Activated T-helper 1 cell treated with anti-CD3 and anti-CD28 coated beads, Interleukin-12 subunit alpha, Interleukin-12 subunit beta, Interleukin-2, Interleukin-4 antibody, amounts not matched to agents 30 ng/mL and 10 ng/mL and 1 ng/mL, durations not matched to agents 14 hours and 24 hours and 36 hours (primary cell): ENCODE results near the gene NODAL. TPM values are rescaled to one million over a fixed set of nuclear protein-coding genes. Genes with fewer than 3 reads are reported as not detected.
"Not testable (repeated sequence)": the region's sequence is repeated elsewhere in the genome, so short reads cannot be mapped to it uniquely, and the experiment has no call there.

Experiments used
- DNase-seq: peaks from one replicate; pipeline ENCODE4 v3.0.0; 2021; ENCODE audit warnings: low spot score
- H3K27ac Mint-ChIP-seq: one replicate; pipeline ENCODE4 v1.8.0; 2021; ENCODE audit warnings: mild to moderate bottlenecking, mixed read lengths
- H3K27me3 Mint-ChIP-seq: one replicate; pipeline ENCODE4 v1.8.0; 2022; ENCODE audit warnings: mild to moderate bottlenecking, moderate library complexity, mixed read lengths; ENCODE audit not compliant: insufficient read depth
- H3K36me3 Mint-ChIP-seq: one replicate; pipeline ENCODE4 v1.8.0; 2021; ENCODE audit warnings: low read depth, mixed read lengths
- H3K4me1 Mint-ChIP-seq: one replicate; pipeline ENCODE4 v1.8.0; 2021; ENCODE audit warnings: low read depth, mixed read lengths
- H3K4me3 Mint-ChIP-seq: one replicate; pipeline ENCODE4 v1.8.0; 2021; ENCODE audit warnings: mild to moderate bottlenecking, moderate library complexity, mixed read lengths
- H3K9me3 Mint-ChIP-seq: one replicate; pipeline ENCODE4 v1.8.0; 2021; ENCODE audit warnings: mixed read lengths
- intact Hi-C: fragments of 100-400 bp; cut with micrococcal nuclease; formaldehyde crosslinking; loops from one replicate; pipeline ENCODE4 v1.15.1; 2024
- total RNA-seq: library from RNA; stranded (reverse); gene quantifications from 2 replicates; pipeline ENCODE4 v1.2.3, GENCODE V29; 2022

Gene NODAL
- total RNA-seq, result not detected in 2 replicates

DNA sequence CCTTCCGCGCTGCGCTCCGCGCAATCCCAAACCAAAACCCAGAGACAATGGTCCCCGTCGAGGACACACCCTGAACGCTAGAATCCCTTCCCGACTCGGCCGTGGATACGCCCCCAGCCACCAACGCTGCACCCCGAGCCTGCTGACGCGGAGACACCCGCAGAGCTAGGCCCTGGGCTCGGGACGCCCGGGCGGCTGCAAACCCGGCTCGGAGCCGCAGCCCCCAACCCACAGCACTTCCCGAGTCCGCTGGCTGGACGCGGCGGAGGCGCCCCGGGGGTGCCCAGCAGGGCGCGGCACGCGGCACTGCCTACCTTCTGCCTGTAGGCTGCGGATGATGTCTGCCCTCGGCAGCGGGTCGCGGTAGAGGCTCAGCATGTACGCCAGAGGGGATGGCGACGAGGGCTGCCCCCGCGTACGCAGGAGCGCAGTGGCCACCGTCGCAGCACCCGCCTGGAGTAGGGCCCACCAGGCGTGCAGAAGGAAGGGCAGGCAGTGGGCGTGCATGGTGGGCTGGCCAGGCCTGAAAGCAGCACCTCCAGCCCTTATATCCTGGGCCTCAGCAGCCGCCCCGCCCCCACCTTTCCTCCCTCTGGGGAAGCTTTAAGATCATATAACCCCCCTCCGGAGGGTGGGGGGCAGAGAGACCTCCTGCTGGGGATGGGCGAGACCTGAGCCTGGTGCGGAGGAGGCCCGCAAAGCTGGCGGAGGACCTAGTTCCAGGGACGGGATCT is at the start of gene NODAL:
Gene NODAL (minus strand): TSS at position 521 of the 734 bp plus-strand sequence. CDS start 14 bp downstream, at position 507.
- DNase-seq, result no peak
- Mint-ChIP-seq H3K27me3 (peaks cover 52% of the 10 kb centered on the region), H3K4me1 (peaks cover 7% of the 10 kb centered on the region), H3K27ac (no peak within 1 kb of the TSS), H3K9me3 (no peaks in the 10 kb centered on the region), H3K4me3 (peak within 1 kb of the TSS; percentile 4), H3K36me3 (no peaks in the 10 kb centered on the region)
- intact Hi-C loops, result no loop called here

DNA sequence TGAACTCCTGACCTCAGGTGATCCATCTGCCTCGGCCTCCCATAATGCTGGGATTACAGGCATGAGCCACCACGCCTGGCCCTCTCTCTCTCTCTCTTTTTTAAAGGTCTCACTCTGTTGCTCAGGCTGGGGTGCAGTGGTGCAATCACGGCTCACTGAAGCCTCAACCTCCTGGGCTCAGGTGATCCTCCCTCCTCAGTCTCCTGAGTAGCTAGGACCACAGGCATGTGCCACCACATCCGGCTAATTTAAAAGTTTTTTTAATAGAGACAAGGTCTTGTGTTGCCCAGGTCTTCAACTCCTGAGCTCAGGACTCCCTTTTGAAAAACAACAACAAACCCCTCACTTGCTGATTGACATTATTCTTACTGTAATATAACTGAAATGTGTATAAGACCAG is 48.7 kb upstream of the NODAL start:
- intact Hi-C loops, result no loop called here

DNA sequence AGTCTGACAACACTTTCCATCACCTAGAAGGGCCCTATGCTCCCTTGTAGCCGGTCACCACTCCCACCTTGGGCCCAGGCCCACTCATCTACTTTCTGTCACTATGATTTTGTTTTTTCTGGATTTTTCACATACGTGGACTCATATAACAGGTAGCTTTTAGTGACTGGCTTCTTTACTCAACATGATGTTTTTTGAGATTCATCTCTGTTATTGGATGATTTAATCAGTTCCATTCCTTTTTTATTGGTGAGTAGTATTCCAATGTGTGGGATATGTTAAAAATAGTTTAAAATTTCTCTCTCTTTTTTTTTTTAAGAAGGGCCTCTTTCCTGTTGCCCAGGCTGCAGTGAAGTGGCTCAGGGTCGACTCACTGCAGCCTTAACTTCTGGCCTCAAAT is 46.3 kb upstream of the NODAL start:
- Mint-ChIP-seq H3K4me3 (no peak overlapping the region), H3K27ac (no peak overlapping the region), H3K9me3 (no peaks in the 10 kb centered on the region), H3K36me3 (no peaks in the 10 kb centered on the region), H3K4me1 (no peaks in the 10 kb centered on the region), H3K27me3 (peaks cover 26% of the 10 kb centered on the region)
- intact Hi-C loops, result no loop called here
- DNase-seq, result no peak

More for the DNA sequence above, 48.7 kb upstream of the NODAL start:
- no peak for DNase-seq
- Mint-ChIP-seq H3K4me3 (no peak overlapping the region), H3K36me3 (no peaks in the 10 kb centered on the region), H3K9me3 (no peaks in the 10 kb centered on the region), H3K27ac (no peak overlapping the region), H3K4me1 (peaks cover 14% of the 10 kb centered on the region), H3K27me3 (peaks cover 25% of the 10 kb centered on the region)

DNA sequence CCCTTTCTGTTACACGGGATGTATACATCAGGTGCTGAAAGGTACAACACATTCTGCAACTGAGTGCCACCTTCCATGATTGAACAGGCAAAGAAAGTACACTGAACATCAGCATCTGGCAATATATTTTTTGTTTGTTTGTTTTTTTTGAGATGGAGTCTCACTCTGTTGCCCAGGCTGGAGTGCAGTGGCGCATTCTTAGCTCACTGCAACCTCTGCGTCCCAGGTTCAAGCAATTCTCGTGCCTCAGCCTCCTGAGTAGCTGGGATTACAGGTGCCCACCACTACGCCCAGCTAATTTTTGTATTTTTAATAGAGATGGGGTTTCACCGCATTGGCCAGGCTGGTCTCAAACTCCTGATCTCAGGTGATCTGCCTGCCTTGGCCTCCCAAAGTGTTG is 42.4 kb upstream of the NODAL start:
- H3K4me1 Mint-ChIP-seq, result peaks cover 19% of the 10 kb centered on the region
- intact Hi-C loops, DNase-seq, H3K9me3 Mint-ChIP-seq, H3K4me3 Mint-ChIP-seq, H3K27ac Mint-ChIP-seq, H3K36me3 Mint-ChIP-seq: not testable (repeated sequence)
- H3K27me3 Mint-ChIP-seq, result peaks cover 31% of the 10 kb centered on the region

DNA sequence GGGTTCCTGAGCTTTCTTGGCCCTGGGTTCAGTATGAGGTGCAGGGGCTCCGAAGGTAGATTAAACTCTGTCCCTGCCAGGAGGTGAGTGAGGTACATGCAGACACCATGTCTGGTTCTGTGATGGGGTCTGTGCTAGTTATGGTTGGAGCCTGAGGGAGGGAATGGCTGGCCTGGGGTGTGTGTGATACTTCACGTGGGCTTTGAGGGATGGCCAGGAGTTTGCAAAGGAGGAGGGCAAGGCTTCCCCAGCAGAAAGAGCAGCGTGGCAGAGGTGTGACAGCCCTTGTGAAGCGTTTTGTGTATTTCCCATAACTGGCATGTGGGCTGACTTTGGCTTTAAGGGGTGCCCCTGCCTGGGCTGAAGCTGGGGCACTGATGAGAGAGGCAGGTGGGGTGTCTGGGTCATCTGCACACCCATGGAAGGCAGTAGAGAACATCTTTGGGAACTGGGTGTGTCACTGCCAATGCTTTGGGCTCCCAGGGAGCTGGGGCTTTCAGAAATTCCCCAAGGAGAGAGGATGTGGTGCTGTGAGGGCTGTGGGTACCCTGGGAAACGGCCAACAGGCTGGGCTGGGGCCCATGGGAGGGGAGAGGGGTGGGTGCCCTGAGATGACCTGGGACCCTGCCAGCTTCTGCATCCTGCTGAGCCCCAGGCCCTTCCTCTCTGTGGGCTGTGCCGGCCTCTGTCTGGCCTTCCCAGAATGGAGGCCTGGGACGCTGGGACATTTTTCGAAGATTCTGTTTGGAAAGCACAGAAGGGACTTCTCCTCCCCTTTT is 41.7 kb upstream of the NODAL start:
- Mint-ChIP-seq H3K9me3 (no peaks in the 10 kb centered on the region), H3K4me3 (no peak overlapping the region), H3K27me3 (peaks cover 26% of the 10 kb centered on the region), H3K36me3 (no peaks in the 10 kb centered on the region), H3K27ac (no peak overlapping the region), H3K4me1 (peaks cover 19% of the 10 kb centered on the region)
- intact Hi-C loops, result no loop called here
- DNase-seq, result no peak

DNA sequence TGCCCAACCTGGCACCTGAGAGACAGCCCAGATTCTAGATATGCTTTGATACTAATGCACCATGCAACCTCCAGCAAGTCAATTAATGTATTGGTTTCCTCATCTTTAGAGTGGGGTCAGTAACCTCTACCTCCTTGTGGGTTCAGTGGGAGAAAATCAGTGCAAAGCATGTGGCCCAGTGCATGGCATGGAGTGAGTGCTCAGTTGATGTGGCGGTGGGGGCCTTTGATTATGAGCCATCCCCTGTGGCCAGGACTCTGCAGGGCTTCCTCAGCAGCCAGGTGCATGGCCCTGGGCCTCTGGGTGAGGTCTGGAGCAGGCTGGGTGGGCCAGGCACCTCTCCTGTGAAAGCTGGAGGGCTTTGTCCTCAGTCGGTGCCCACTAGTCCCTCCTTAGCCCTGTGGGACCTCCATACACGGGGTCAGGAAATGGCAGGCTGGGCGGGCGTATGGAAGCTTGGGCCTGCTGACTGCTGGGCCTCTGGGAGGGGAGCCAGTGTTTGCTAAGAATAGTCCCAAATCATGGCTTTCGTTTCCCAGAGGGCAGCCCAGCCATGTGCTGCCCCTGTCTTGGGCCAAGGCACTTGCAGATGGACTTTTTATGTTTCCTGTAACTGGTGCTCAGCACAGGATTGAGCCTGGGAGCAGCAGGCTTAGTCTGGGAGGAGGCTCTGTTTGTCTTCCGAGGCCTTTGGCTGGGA is 40.5 kb upstream of the NODAL start:
- H3K27me3 Mint-ChIP-seq, result peaks cover 34% of the 10 kb centered on the region

DNA sequence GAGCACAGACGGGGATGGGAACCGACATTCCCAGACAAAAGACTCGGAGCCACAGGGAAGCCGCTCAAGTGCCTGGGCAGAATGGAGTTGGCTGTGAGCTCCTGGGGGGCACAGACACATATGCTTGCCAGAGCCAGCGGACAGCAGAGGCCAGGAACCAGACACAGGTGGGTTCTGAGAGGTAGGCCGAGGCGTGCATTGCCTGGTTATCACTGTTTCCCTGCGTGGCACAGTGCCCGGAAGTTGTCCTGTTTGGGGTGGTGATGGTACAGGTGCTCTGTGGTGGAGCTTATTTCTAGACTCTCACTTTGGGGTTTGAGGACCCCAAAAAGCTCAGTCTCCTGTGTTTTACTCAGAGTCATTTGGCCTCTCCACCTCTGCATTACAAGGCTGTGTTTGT is 39.6 kb upstream of the NODAL start:
- no peak overlapping the region for H3K27ac Mint-ChIP-seq
- H3K36me3 Mint-ChIP-seq, result no peaks in the 10 kb centered on the region
- H3K27me3 Mint-ChIP-seq, result peaks cover 40% of the 10 kb centered on the region
- DNase-seq, result no peak
- H3K9me3 Mint-ChIP-seq, result no peaks in the 10 kb centered on the region
- H3K4me3 Mint-ChIP-seq, result no peak overlapping the region
- intact Hi-C loops, result no loop called here
- peaks cover 36% of the 10 kb centered on the region for H3K4me1 Mint-ChIP-seq

More for the DNA sequence above, 40.5 kb upstream of the NODAL start:
- no peak for DNase-seq
- Mint-ChIP-seq H3K4me3 (no peak overlapping the region), H3K36me3 (no peaks in the 10 kb centered on the region), H3K4me1 (peaks cover 28% of the 10 kb centered on the region), H3K27ac (no peak overlapping the region), H3K9me3 (no peaks in the 10 kb centered on the region)
- intact Hi-C loops, result no loop called here

DNA sequence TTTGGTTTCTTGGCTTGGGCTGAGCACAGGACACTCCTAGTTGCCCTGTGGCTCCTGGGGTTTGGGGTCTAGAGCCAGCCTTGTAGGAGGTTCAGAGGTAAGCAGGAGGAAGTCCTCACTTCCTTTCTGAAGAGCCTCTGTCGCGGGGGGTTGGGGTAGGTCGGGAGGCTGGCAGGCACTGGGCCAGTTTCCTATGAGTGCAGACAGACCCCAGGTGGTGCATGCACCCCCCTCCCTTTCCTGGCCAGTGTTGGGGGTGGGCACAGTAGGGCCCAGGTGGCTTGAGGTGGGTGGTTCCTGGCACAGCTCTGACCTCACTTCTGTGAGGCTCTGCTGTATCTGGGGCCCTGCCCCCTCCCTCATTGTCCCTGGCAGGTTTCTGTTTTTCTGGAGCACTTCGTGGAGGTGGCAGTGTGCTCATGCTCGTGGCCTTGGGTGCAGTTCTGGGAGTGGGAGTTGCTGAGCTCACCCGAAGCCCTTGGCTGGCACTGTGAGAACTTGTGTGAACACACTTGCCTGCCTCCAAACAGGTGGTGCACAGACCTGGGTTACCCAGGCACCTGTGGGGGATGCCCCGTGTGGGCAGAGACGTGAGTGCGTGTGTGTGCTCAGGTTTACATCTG is 38.9 kb upstream of the NODAL start:
- Mint-ChIP-seq H3K27ac (peak overlapping the region; percentile 50), H3K27me3 (peaks cover 43% of the 10 kb centered on the region), H3K4me3 (peak overlapping the region; percentile 66), H3K36me3 (no peaks in the 10 kb centered on the region), H3K4me1 (peaks cover 43% of the 10 kb centered on the region), H3K9me3 (no peaks in the 10 kb centered on the region)
- intact Hi-C loops, result no loop called here
- DNase-seq, result no peak

DNA sequence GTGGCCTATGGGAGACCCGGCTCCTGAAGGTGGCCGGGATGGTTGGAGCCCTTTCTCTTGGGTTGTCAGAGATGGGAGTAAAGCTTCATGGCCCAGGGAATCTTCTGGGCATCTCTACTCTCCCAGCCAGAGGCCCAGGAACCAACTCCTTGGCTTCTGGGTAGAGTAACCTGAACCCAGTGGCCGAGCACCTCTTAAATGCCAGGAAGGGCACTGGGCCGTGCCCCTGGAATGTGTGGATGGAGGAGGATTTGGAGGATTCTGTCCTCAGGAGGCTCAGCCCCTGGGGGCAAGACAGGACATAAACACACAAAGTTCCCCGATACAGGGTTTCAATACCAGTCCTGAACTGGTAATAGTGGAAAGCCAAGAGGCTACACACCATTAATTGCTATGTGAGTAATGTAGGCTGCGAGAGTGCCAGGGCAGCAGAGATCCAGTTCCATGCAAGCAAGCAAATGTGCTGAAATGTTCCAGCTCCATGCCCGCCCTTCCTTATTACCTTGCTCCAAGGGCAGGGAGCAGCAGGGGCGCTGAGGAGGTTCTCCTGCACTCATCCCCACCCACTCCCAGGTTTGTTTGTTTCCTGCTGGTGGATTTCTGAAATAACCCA is 38.3 kb upstream of the NODAL start:
- Mint-ChIP-seq H3K4me1 (peaks cover 49% of the 10 kb centered on the region), H3K27me3 (peaks cover 49% of the 10 kb centered on the region), H3K27ac (peak overlapping the region; percentile 50), H3K4me3 (peak overlapping the region; percentile 66), H3K36me3 (no peaks in the 10 kb centered on the region), H3K9me3 (no peaks in the 10 kb centered on the region)
- DNase-seq, result no peak
- intact Hi-C loops, result loop anchor here (5.0 kb wide), 1 partner anchor 138 kb away; no protein-coding TSS in a partner anchor

DNA sequence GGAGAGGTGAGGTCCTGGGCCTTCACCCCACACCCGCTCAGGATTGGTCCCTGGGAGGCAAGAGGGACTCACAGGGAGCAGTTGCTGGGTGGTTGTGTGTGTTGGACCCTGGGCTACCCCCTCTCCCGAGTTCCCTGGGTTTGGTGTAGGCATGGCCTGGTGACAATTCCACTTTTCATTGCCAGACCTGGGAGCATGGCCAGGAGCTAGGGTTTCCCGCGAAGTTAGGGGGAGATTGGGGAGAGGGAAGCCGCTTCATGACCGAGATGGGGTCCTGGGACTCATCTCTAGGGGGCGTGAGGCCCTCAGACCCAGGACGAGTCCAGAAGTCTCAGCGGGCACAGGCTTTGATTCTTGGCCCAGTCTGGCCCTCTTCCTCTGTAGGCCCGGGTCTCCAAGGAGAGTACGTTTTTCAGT is 37.7 kb upstream of the NODAL start:
- H3K27me3 Mint-ChIP-seq, result peaks cover 54% of the 10 kb centered on the region
- no peak overlapping the region for H3K27ac Mint-ChIP-seq
- H3K4me1 Mint-ChIP-seq, result peaks cover 49% of the 10 kb centered on the region
- H3K36me3 Mint-ChIP-seq, result no peaks in the 10 kb centered on the region
- no peak overlapping the region for H3K4me3 Mint-ChIP-seq
- no peak for DNase-seq
- H3K9me3 Mint-ChIP-seq, result no peaks in the 10 kb centered on the region
- intact Hi-C loops, result loop anchor here (5.0 kb wide), 1 partner anchor 138 kb away; no protein-coding TSS in a partner anchor

DNA sequence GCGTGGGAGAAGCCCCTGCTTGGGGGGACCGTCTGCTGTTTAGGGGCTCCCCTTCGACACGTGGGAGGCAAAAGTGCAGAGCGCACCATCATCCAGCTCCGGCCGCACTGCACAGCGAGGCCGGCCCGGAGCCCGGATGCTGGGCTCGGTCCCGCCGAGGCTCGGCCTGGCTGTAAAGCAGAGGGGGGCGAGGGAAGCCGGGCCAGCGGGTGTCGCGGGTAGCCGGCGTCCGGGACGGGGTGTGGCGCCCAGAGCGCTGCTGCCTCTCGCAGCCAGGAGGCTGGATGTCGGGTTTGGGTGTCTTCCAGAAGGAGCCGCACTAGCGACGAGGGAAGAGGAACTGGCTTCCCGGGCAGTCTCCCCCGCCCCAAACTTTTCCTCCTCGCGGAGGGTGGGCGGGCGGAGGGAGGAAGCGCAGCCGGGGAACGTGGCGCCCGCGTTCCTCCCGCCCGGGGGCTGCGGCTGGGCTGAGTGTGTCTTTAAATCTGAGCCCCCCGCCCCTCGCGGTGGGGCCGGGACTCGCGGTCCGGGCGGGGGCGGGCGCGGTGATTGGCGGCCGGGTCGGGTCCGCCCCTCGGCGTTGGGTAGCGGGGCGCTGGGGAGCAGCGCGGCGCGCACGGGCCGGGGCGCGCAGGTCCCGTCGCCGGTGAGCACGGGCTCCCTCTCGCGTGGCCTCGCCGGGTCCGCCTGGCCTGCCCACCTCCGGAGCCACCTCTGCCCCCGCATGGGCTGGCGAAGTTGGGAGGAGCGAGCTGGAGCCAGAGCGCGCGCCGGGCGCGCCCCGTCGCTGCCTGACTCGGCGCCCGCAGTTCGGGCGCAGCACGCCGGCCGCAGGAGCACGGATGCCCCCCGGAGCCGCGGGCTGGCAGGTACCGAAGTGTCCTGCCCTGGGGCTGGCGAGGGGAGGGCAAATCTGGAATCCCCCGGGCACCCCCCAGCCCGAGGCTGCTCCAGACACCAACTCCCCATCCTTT is 37.0 kb upstream of the NODAL start, which contains the start of gene PALD1:
Gene PALD1 (plus strand): TSS at position 577 of the 974 bp plus-strand sequence. CDS start 47,185 bp downstream, outside the sequence.
- Mint-ChIP-seq H3K36me3 (no peaks in the 10 kb centered on the region), H3K4me1 (peaks cover 49% of the 10 kb centered on the region), H3K27me3 (peaks cover 59% of the 10 kb centered on the region), H3K4me3 (peak within 1 kb of the TSS; percentile 78), H3K9me3 (no peaks in the 10 kb centered on the region), H3K27ac (peak within 1 kb of the TSS; percentile 85)
- intact Hi-C loops, result loop anchor here (1.0 to 5.0 kb wide), 2 partner anchors 139 to 245 kb away; partner anchors contain the start of gene PPA1
- DNase-seq, result no peak
